Measurements from ENCODE around the gene CSNK2B. TPM values are rescaled to one million over a fixed set of nuclear protein-coding genes. Genes with fewer than 3 reads are reported as not detected.

The CSNK2B gene
- total and polyA plus RNA-seq, 9 of the 15 experiments (the other 6 are each of a cell fraction or from before 2014, with no cell fraction given): 120 to 1,126 (median 529) TPM

DNA sequence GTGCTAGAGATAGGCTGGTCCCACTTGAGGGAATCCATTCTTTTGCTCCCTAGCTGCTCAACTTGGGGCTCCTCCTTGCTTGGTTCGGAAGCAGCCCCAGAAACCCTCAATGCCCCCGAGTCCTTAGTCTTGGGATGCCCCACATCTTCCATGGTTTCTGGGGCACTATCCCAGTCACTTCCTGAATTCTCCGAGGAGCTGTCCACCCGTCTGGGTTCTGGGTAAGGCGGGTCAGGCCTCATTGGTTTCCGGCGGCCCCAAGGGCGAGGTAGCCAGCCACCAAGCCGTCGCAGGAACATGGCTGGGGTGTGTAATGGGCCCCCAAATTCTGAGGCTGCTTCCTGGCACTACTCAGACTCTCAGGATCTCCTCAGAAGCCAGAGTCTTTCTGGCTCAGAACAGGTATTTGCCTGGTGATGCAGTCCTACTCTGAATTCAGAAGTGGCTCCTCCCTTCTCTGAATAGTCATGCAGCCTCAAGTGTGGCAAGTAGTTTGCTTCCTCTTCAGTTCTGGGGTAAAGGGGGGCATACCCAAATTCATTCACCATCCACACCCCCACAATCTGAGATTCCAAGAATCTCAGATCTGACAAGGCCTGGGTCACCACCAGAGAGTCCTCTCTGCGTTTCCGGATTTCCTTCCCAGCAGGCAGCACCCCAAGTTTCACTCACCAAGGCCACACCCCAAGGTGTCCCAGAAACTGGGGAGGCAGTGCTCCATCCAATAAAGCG, 6.1 kb upstream of the CSNK2B start (continued):
- TF ChIP-seq SREBF1 (IDR thresholded peaks at IDR 0.05; ENCODE audit: borderline replicate concordance, low read depth, low read length): no peak
- no peak for TF ChIP-seq NRF1 (conservative IDR thresholded peaks at IDR 0.05 in 1 of 2, IDR thresholded peaks at IDR 0.05 in 1 of 2)
- TF ChIP-seq ZNF121 (CRISPR knock-in tag; conservative IDR thresholded peaks at IDR 0.05): no peak
- TF ChIP-seq HMG20A (CRISPR knock-in tag; conservative IDR thresholded peaks at IDR 0.05): no peak
- TF ChIP-seq CBX2 (IDR thresholded peaks at IDR 0.05; ENCODE audit: insufficient read depth, low read length, poor library complexity, severe bottlenecking): no peak
- no peak for TF ChIP-seq ZNF668 (CRISPR knock-in tag; IDR thresholded peaks at IDR 0.05)
- TF ChIP-seq PREB (CRISPR knock-in tag; IDR thresholded peaks at IDR 0.05): no peak
- TF ChIP-seq NR4A1 (CRISPR knock-in tag; IDR thresholded peaks at IDR 0.05): peak; percentile 84; the same call in 1 of the 2 replicates
- 0 out of 2 replicates have a peak, but pooled peaks have one; percentile 50 for TF ChIP-seq NR4A1 (tag; IDR thresholded peaks at IDR 0.05)
- no peak for TF ChIP-seq HDAC3 (IDR thresholded peaks at IDR 0.05; ENCODE audit: borderline replicate concordance, partially characterized antibody)
- no peak for TF ChIP-seq GATA2 (CRISPR knock-in tag; IDR thresholded peaks at IDR 0.05)
- no peak for TF ChIP-seq ZNF584 (CRISPR knock-in tag; IDR thresholded peaks at IDR 0.05; ENCODE audit: low read depth)
- no peak; a peak in 1 of 3 replicates for TF ChIP-seq CBX3 (IDR thresholded peaks at IDR 0.05; ENCODE audit: borderline replicate concordance in 1 of 2, low read length in 2 of 2)
- TF ChIP-seq XRCC3 (IDR thresholded peaks at IDR 0.05): no peak
- TF ChIP-seq THRAP3 (IDR thresholded peaks at IDR 0.05; ENCODE audit: borderline replicate concordance): no peak
- TF ChIP-seq, protein P1, sequence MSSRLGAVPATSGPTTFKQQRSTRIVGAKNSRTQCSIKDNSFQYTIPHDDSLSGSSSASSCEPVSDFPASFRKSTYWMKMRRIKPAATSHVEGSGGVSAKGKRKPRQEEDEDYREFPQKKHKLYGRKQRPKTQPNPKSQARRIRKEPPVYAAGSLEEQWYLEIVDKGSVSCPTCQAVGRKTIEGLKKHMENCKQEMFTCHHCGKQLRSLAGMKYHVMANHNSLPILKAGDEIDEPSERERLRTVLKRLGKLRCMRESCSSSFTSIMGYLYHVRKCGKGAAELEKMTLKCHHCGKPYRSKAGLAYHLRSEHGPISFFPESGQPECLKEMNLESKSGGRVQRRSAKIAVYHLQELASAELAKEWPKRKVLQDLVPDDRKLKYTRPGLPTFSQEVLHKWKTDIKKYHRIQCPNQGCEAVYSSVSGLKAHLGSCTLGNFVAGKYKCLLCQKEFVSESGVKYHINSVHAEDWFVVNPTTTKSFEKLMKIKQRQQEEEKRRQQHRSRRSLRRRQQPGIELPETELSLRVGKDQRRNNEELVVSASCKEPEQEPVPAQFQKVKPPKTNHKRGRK (tag; IDR thresholded peaks at IDR 0.05): no peak
- TF ChIP-seq CBX5 (IDR thresholded peaks at IDR 0.05; ENCODE audit: borderline replicate concordance, low read depth): no peak
- TF ChIP-seq CCNT2 (IDR thresholded peaks at IDR 0.05; ENCODE audit: borderline replicate concordance, extremely low read depth, insufficient read length, low read depth, low read length): no peak
- TF ChIP-seq POLR3A (IDR thresholded peaks at IDR 0.05; ENCODE audit: borderline replicate concordance, extremely low read depth, insufficient read depth, insufficient read length): no peak
- no peak for TF ChIP-seq HNRNPUL1 (IDR thresholded peaks at IDR 0.05; ENCODE audit: low read length)
- TF ChIP-seq GTF2F1 (IDR thresholded peaks at IDR 0.05; ENCODE audit: low read depth, low read length): no peak
- TF ChIP-seq CBFA2T3 (IDR thresholded peaks at IDR 0.05): no peak
- TF ChIP-seq ZFP30 (CRISPR knock-in tag; IDR thresholded peaks at IDR 0.05; ENCODE audit: borderline replicate concordance): peak; percentile 76; the same call in 1 of the 2 replicates
- no peak for TF ChIP-seq KDM5B (IDR thresholded peaks at IDR 0.05; ENCODE audit: insufficient replicate concordance, low read depth, low read length)
- TF ChIP-seq FOXJ2 (tag; IDR thresholded peaks at IDR 0.05): no peak
